IMR-90 (cell line): Measurements from ENCODE around the gene SSR3. TPM values are rescaled to one million over a fixed set of nuclear protein-coding genes. Genes with fewer than 3 reads are reported as not detected.

Source experiments
- ATAC-seq: fragments of 200-7000 bp; cut with Tn5 transposase; 2 replicates; pipeline ENCODE4 v1.9.1; 2020; ENCODE audit warnings: low read depth, mild to moderate bottlenecking, moderate library complexity
- BruUV-seq: library from RNA; stranded (reverse); fragments of 400-500 nt; replicated peaks from 2 replicates; lab custom pipeline; 2021; lab: Mats Ljungman, UMichigan
- CTCF ChIA-PET: fragments of 300-600 bp; formaldehyde crosslinking; extraction: SDS; loops from one replicate; lab custom pipeline; 2021; ENCODE audit warnings: antibody characterized with exemption; lab: Yijun Ruan, JAX
- POLR2A ChIA-PET: fragments of 300-600 bp; sonication (Branson Sonifier 250); formaldehyde crosslinking; loops from one replicate; lab custom pipeline; 2022; ENCODE audit warnings: antibody characterized with exemption; ENCODE audit not compliant: unreplicated experiment; lab: Charles Lee
- DNase-seq: peaks from one replicate; pipeline ENCODE4 v3.0.0; 2013
- H2AFZ ChIP-seq: replicated peaks from 2 replicates; pipeline ENCODE3; 2013; ENCODE audit warnings: low read length, mild to moderate bottlenecking; ENCODE audit not compliant: poor library complexity
- H2AK5ac ChIP-seq: 2 replicates; pipeline ENCODE4 v1.6.1; 2013; ENCODE audit warnings: low read depth, low read length, inconsistent platforms
- H2AK9ac ChIP-seq: replicated peaks from 2 replicates; pipeline ENCODE3; 2013; ENCODE audit warnings: mild to moderate bottlenecking, low read depth, low read length, moderate library complexity; ENCODE audit not compliant: poor library complexity
- H2BK120ac ChIP-seq: 2 replicates; pipeline ENCODE4 v1.6.1; 2013; ENCODE audit warnings: low read depth, low read length, inconsistent platforms
- H2BK15ac ChIP-seq: 3 replicates; pipeline ENCODE4 v1.6.1; 2013; ENCODE audit warnings: low read depth, low read length, inconsistent platforms
- H2BK20ac ChIP-seq: 2 replicates; pipeline ENCODE4 v1.6.1; 2013; ENCODE audit warnings: low read depth, mild to moderate bottlenecking, inconsistent platforms, low read length, moderate library complexity
- H2BK5ac ChIP-seq: 2 replicates; pipeline ENCODE4 v1.6.1; 2013; ENCODE audit warnings: mild to moderate bottlenecking, low read depth, low read length, inconsistent platforms; ENCODE audit not compliant: poor library complexity, severe bottlenecking
- H3K14ac ChIP-seq: replicated peaks from 2 replicates; pipeline ENCODE4 v1.6.1; 2013; ENCODE audit warnings: low read depth, low read length, inconsistent platforms
- H3K18ac ChIP-seq: 2 replicates; pipeline ENCODE4 v1.6.1; 2013; ENCODE audit warnings: low read depth, low read length, control low read depth
- H3K23ac ChIP-seq: 2 replicates; pipeline ENCODE4 v1.6.1; 2013; ENCODE audit warnings: low read depth, low read length, inconsistent platforms
- H3K27ac ChIP-seq: 2 replicates; pipeline ENCODE4 v1.5.1; 2013; ENCODE audit warnings: mild to moderate bottlenecking, control low read depth, low read length; ENCODE audit not compliant: insufficient read depth
- H3K27me3 ChIP-seq: 2 replicates; pipeline ENCODE4 v1.6.1; 2013; ENCODE audit warnings: low read length; ENCODE audit not compliant: control insufficient read depth, insufficient read depth
- H3K36me3 ChIP-seq: 2 replicates; pipeline ENCODE4 v1.6.1; 2013; ENCODE audit warnings: low read length, mixed read lengths; ENCODE audit not compliant: control insufficient read depth, insufficient read depth
- H3K4ac ChIP-seq: 2 replicates; pipeline ENCODE4 v1.6.1; 2013; ENCODE audit warnings: low read depth, low read length, inconsistent platforms
- H3K4me1 ChIP-seq: 2 replicates; pipeline ENCODE4 v1.6.1; 2013; ENCODE audit warnings: low read length, mixed read lengths; ENCODE audit not compliant: control insufficient read depth, insufficient read depth
- H3K4me2 ChIP-seq: 2 replicates; pipeline ENCODE4 v1.6.1; 2013; ENCODE audit warnings: low read depth, mild to moderate bottlenecking, control low read depth, low read length, moderate library complexity
- H3K4me3 ChIP-seq: 2 replicates; pipeline ENCODE4 v1.5.1; 2013; ENCODE audit warnings: low read depth, mild to moderate bottlenecking, control low read depth, low read length, moderate library complexity; ENCODE audit not compliant: insufficient read depth
- H3K56ac ChIP-seq: 2 replicates; pipeline ENCODE4 v1.6.1; 2013; ENCODE audit warnings: low read length, inconsistent platforms; ENCODE audit not compliant: insufficient read depth; ENCODE audit errors: extremely low read depth
- H3K79me1 ChIP-seq, 2 experiments: 2 replicates each; pipeline ENCODE4 v1.6.1; 2013; ENCODE audit warnings: low read length in 2 of 2, inconsistent platforms in 1 of 2, low read depth in 1 of 2
- H3K9ac ChIP-seq: 2 replicates; pipeline ENCODE4 v1.6.1; 2013; ENCODE audit warnings: low read depth, low read length, control low read depth
- H3K9me1 ChIP-seq: 2 replicates; pipeline ENCODE4 v1.6.1; 2013; ENCODE audit warnings: low read length, inconsistent platforms; ENCODE audit not compliant: insufficient read depth
- H3K9me3 ChIP-seq: 2 replicates; pipeline ENCODE4 v1.6.1; 2013; ENCODE audit warnings: low read length; ENCODE audit not compliant: control insufficient read depth, insufficient read depth
- H4K20me1 ChIP-seq: 2 replicates; pipeline ENCODE4 v1.6.1; 2013; ENCODE audit warnings: low read length, inconsistent platforms; ENCODE audit not compliant: insufficient read depth
- H4K5ac ChIP-seq: 2 replicates; pipeline ENCODE4 v1.6.1; 2013; ENCODE audit warnings: mild to moderate bottlenecking, low read depth, low read length, control low read depth
- H4K8ac ChIP-seq, 2 experiments: 2 replicates each; pipeline ENCODE4 v1.6.1; 2013; ENCODE audit warnings: low read depth in 2 of 2, low read length in 2 of 2, control low read depth in 1 of 2, inconsistent platforms in 1 of 2
- H4K91ac ChIP-seq: 2 replicates; pipeline ENCODE4 v1.6.1; 2013; ENCODE audit warnings: low read depth, low read length, inconsistent platforms; ENCODE audit not compliant: insufficient read depth
- BHLHE40 ChIP-seq: fragments of 150-350 bp; IDR thresholded peaks from 2 replicates; pipeline ENCODE4 v1.6.1; 2016; ENCODE audit warnings: mild to moderate bottlenecking, low read depth, low read length
- CEBPB ChIP-seq: IDR thresholded peaks from 2 replicates; pipeline ENCODE4 v1.6.1; 2012; ENCODE audit warnings: low read depth, low read length, improper control_type of control experiment
- CTCF ChIP-seq: conservative IDR thresholded peaks from 2 replicates; pipeline ENCODE4 v1.5.1; 2012; ENCODE audit warnings: mild to moderate bottlenecking, low read depth, low read length, improper control_type of control experiment
- FOS ChIP-seq: fragments of 150-350 bp; IDR thresholded peaks from 2 replicates; pipeline ENCODE4 v1.6.1; 2016; ENCODE audit warnings: low read depth, low read length
- MAFK ChIP-seq: IDR thresholded peaks from 2 replicates; pipeline ENCODE4 v1.6.1; 2012; ENCODE audit warnings: low read depth, low read length, improper control_type of control experiment
- MXI1 ChIP-seq: IDR thresholded peaks from 2 replicates; pipeline ENCODE4 v1.6.1; 2012; ENCODE audit warnings: low read depth, mild to moderate bottlenecking, low read length, moderate library complexity, borderline replicate concordance
- NFE2L2 ChIP-seq: fragments of 150-350 bp; IDR thresholded peaks from 2 replicates; pipeline ENCODE4 v1.6.1; 2016; ENCODE audit warnings: low read depth, mild to moderate bottlenecking, low read length
- RAD21 ChIP-seq: IDR thresholded peaks from 2 replicates; pipeline ENCODE4 v1.6.1; 2012; ENCODE audit warnings: low read length, improper control_type of control experiment
- RCOR1 ChIP-seq: IDR thresholded peaks from 2 replicates; pipeline ENCODE4 v1.6.1; 2012; ENCODE audit warnings: mild to moderate bottlenecking, low read length, improper control_type of control experiment; ENCODE audit not compliant: insufficient replicate concordance
- SMC3 ChIP-seq: fragments of 150-350 bp; IDR thresholded peaks from 2 replicates; pipeline ENCODE4 v1.6.1; 2016; ENCODE audit warnings: low read depth, mild to moderate bottlenecking, antibody characterized with exemption, low read length, moderate library complexity
- WGBS, 2 experiments: methylation state at CpG; one replicate each; pipeline versions ENCODE4 v1.1.5 to v1.1.7; 2013; ENCODE audit warnings: missing lambda C conversion rate in 2 of 2; ENCODE audit not compliant: insufficient read length in 1 of 2; ENCODE audit errors: extremely low coverage in 2 of 2; 5-methylcytosine and 5-hydroxymethylcytosine counted together
- dilution Hi-C: fragments of 300-500 bp; cut with HindIII; formaldehyde crosslinking; loops from one replicate; pipeline ENCODE4 v1.14.3; 2018; ENCODE audit warnings: low sequenced_read_pairs; ENCODE audit not compliant: unreplicated experiment
- in situ Hi-C: fragments of 300-500 bp; cut with MboI; formaldehyde crosslinking; loops from 3 replicates; pipeline ENCODE4 v1.14.3; 2019; ENCODE audit warnings: low sequenced_read_pairs, inconsistent platforms, mixed read lengths
- intact Hi-C: fragments of 100-400 bp; cut with micrococcal nuclease; formaldehyde crosslinking; loops from 2 replicates; pipeline ENCODE4 v1.10.0; 2022
- polyA plus RNA-seq, 3 experiments: library from polyadenylated mRNA; depleted of rRNA; stranded (reverse); fragments of >200 nt; gene quantifications; 2 replicates each; pipeline ENCODE4 v1.2.3, GENCODE V29; 2012; ENCODE audit warnings: low replicate concordance in 1 of 3
- total RNA-seq: library from RNA; depleted of rRNA; stranded (reverse); fragments of >200 nt; gene quantifications from 2 replicates; pipeline ENCODE4 v1.2.3, GENCODE V29; 2012
- TF ChIP-seq, protein P1 (sequence below): fragments of 150-350 bp; IDR thresholded peaks from 2 replicates; pipeline ENCODE4 v1.6.1; 2017; ENCODE audit warnings: mild to moderate bottlenecking, antibody characterized with exemption, low read length, low read depth

SSR3 gene
- total and polyA plus RNA-seq, 2 of the 4 experiments (the other 2 are of a cell fraction): 246 to 608 TPM

DNA sequence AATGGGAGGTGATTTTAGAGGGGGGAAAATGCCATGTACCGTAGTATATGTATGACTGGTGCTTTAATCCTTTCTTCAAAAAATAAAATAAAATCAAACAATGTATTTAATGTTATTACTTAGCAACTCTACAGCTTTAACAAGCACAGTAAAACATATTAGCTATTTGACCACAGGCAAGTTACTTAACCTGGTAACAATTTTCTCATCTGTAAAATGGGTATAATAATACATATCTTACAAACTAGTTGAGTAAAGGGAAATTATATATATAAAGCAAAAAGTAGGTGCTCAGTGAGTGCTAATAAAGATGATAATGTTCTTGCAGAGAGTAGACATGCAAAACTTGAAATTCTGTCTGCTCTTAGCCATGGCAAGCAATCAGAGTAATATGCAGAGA is 27.9 kb downstream of the SSR3 start:
- H2BK5ac ChIP-seq: no peak overlapping the region
- H3K27me3 ChIP-seq: no peaks in the 10 kb centered on the region
- H3K9me3 ChIP-seq: no peaks in the 10 kb centered on the region
- BruUV-seq: no TSS peak
- CTCF ChIA-PET: no interaction called here
- H2AK5ac ChIP-seq: no peak overlapping the region
- no peak overlapping the region for H2AK9ac ChIP-seq
- H3K4me2 ChIP-seq: no peak overlapping the region
- H3K14ac ChIP-seq: no peak overlapping the region
- H4K91ac ChIP-seq: no peak overlapping the region
- ATAC-seq: no peak
- H3K56ac ChIP-seq: no peak overlapping the region
- DNase-seq: no peak
- H2AFZ ChIP-seq: no peak overlapping the region
- H3K23ac ChIP-seq: no peak overlapping the region
- H3K9ac ChIP-seq: no peak overlapping the region
- dilution Hi-C loops (no loop called here), intact Hi-C loops (no loop called here), in situ Hi-C loops (loop anchor here (25.0 kb wide), 1 partner anchor 310 kb away; the partner anchor contains the start of gene LEKR1)
- H2BK15ac ChIP-seq: no peak overlapping the region
- H4K5ac ChIP-seq: no peak overlapping the region
- POLR2A ChIA-PET: interaction anchor here (0.5 kb wide), 1 partner anchor 1241 kb away, joined by 3 read pairs; no protein-coding TSS in a partner anchor
- H3K36me3 ChIP-seq: no peaks in the 10 kb centered on the region
- H3K18ac ChIP-seq: no peak overlapping the region
- no peaks in the 10 kb centered on the region for H4K20me1 ChIP-seq
- H4K8ac ChIP-seq: no peak overlapping the region
- H2BK20ac ChIP-seq: no peak overlapping the region
- no peak overlapping the region for H3K4ac ChIP-seq
- H3K4me1 ChIP-seq: no peaks in the 10 kb centered on the region; the same call in 1 of the 2 replicates
- TF ChIP-seq SMC3: no peak
- TF ChIP-seq BHLHE40: no peak
- no peak for TF ChIP-seq RAD21
- no peak for TF ChIP-seq MAFK
- no peak for TF ChIP-seq NFE2L2
- no peak for TF ChIP-seq MXI1
- no peak for TF ChIP-seq FOS
- TF ChIP-seq CTCF: no peak
- TF ChIP-seq CEBPB: no peak
- no peak for TF ChIP-seq RCOR1
- TF ChIP-seq, protein P1, sequence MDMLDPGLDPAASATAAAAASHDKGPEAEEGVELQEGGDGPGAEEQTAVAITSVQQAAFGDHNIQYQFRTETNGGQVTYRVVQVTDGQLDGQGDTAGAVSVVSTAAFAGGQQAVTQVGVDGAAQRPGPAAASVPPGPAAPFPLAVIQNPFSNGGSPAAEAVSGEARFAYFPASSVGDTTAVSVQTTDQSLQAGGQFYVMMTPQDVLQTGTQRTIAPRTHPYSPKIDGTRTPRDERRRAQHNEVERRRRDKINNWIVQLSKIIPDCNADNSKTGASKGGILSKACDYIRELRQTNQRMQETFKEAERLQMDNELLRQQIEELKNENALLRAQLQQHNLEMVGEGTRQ: no peak
- H3K27ac ChIP-seq: no peak overlapping the region
- no peaks in the 10 kb centered on the region for H3K9me1 ChIP-seq
- WGBS, 2 experiments: no CpG with 5 or more reads among the region's 1 CpG
- no peak overlapping the region for H2BK120ac ChIP-seq
- no peaks in the 10 kb centered on the region for H3K79me1 ChIP-seq
- no peak overlapping the region for H3K4me3 ChIP-seq
